ENCODE data around the gene AUTS2. TPM values are rescaled to one million over a fixed set of nuclear protein-coding genes. Genes with fewer than 3 reads are reported as not detected.
A peak's percentile ranks its signal among the peaks of the same experiment; 100 is the strongest.
"Not testable (repeated sequence)": the region's sequence is repeated elsewhere in the genome, so short reads cannot be mapped to it uniquely, and the experiment has no call there.

AUTS2 gene
- total RNA-seq, 1 experiment from 2014 or later = 2.5 TPM

GRCh38 chr7:70822490-70822889 lies 1224.2 kb downstream of the AUTS2 start:
- H3K4me1 ChIP-seq (ENCODE audit: control insufficient read depth, insufficient read depth, low read length); ATAC-seq; DNase-seq (ENCODE audit: low read depth, low spot score); H3K4me3 ChIP-seq (ENCODE audit: low read depth in 2 of 2, low read length in 2 of 2); H3K27ac ChIP-seq (ENCODE audit: low read length); POLR2A ChIA-PET; H3K36me3 ChIP-seq (ENCODE audit: control insufficient read depth, insufficient read depth, low read length); H3K9me3 ChIP-seq (ENCODE audit: control insufficient read depth, insufficient read depth, low read depth, low read length); intact Hi-C loops (cut with micrococcal nuclease; ENCODE audit: unreplicated experiment); CTCF ChIA-PET; BruUV-seq (replicated peaks); H3K27me3 ChIP-seq (ENCODE audit: control insufficient read depth, insufficient read depth, low read length); in situ Hi-C loops (cut with HindIII; ENCODE audit: low pct_unique_long_range_greater_than_20kb, low sequenced_read_pairs): not testable (repeated sequence)

DNA sequence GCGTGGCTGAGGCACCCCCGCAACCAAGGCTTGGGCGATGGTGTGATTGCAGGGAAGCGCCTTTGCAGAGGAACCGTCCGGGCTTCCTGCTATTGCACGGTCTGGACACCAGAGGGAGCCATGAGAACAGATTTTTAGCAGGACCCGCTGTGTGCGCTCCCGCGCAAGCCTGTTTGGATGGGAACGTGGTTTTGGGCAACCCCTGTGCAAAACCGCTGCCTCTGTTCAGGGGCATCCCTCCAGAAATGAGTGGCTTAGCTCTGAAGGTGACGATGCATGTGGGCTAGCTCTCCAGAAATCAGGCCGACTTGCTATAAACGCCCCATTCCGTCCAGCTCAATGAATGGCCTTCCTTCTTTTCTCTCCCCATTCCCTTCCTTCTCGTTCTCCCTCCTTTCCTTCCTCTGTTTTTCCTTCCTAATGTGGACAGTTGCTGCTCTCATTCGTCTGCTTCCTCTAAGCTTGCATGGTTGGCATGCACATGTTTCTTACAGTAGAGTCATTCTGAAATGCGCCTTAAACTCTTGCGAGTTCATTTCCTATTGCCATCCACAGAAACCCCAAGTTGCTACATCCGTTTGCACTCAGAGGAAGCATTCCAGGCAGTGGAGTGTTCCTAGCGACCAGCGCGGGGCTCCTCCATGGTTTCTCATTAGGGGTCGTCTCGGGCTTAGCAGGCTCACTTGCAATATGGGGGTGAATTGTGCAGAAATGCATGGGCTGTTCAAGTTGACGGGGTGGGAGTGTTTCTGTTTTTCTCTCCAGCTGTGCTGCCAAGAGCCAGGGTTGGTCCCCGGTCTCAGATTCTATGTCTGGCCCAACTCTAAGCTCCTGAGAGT lies 1231.2 kb downstream of the AUTS2 start:
- peak; percentile 55 for DNase-seq (ENCODE audit: low read depth, low spot score)
- Histone ChIP-seq H3K27ac (ENCODE audit: low read length) (no peak overlapping the region), H3K4me3 (ENCODE audit: low read depth in 2 of 2, low read length in 2 of 2) (0 out of 4 replicates have a peak overlapping the region, but pooled peaks of 1 of the 2 experiments have one; percentile 14), H3K4me1 (ENCODE audit: control insufficient read depth, insufficient read depth, low read length) (no peaks in the 10 kb centered on the region), H3K36me3 (ENCODE audit: control insufficient read depth, insufficient read depth, low read length) (no peaks in the 10 kb centered on the region), H3K9me3 (ENCODE audit: control insufficient read depth, insufficient read depth, low read depth, low read length) (no peaks in the 10 kb centered on the region), H3K27me3 (ENCODE audit: control insufficient read depth, insufficient read depth, low read length) (no peaks in the 10 kb centered on the region; the same call in 1 of the 2 replicates)
- intact Hi-C loops (cut with micrococcal nuclease; ENCODE audit: unreplicated experiment) (loop anchor here (1.0 kb wide), 1 partner anchor 907 kb away; no protein-coding TSS in a partner anchor), in situ Hi-C loops (cut with HindIII; ENCODE audit: low pct_unique_long_range_greater_than_20kb, low sequenced_read_pairs) (no loop called here)
- POLR2A ChIA-PET = no interaction called here
- no TSS peak for BruUV-seq (replicated peaks)
- CTCF ChIA-PET = no interaction called here
- peak; percentile 93 for ATAC-seq
- TF ChIP-seq, protein P1, sequence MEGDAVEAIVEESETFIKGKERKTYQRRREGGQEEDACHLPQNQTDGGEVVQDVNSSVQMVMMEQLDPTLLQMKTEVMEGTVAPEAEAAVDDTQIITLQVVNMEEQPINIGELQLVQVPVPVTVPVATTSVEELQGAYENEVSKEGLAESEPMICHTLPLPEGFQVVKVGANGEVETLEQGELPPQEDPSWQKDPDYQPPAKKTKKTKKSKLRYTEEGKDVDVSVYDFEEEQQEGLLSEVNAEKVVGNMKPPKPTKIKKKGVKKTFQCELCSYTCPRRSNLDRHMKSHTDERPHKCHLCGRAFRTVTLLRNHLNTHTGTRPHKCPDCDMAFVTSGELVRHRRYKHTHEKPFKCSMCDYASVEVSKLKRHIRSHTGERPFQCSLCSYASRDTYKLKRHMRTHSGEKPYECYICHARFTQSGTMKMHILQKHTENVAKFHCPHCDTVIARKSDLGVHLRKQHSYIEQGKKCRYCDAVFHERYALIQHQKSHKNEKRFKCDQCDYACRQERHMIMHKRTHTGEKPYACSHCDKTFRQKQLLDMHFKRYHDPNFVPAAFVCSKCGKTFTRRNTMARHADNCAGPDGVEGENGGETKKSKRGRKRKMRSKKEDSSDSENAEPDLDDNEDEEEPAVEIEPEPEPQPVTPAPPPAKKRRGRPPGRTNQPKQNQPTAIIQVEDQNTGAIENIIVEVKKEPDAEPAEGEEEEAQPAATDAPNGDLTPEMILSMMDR (IDR thresholded peaks at IDR 0.05) = peak; percentile 88
- no peak for TF ChIP-seq REST (IDR thresholded peaks at IDR 0.05; ENCODE audit: insufficient read depth in 1 of 2, low read depth in 2 of 2, low read length in 1 of 2)

DNA sequence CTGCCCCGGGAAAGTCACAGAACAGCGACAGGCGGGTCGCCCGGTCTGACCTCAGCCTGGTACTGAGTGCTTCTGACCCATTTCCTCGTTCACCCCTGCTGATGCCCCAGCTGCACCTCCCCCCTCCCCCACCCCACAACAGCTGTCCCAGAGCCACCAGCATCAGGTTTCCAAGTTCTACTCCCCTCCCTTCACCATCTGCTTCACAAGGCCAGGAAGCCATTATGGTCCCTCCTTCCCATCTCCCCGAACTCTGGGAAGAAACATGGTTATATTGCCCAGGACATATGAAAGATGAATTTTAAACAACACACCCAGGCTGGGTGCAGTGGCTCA lies 1231.8 kb downstream of the AUTS2 start:
- BruUV-seq (replicated peaks) = no TSS peak
- H3K4me1 ChIP-seq (ENCODE audit: control insufficient read depth, insufficient read depth, low read length) = no peaks in the 10 kb centered on the region
- no peaks in the 10 kb centered on the region for H3K9me3 ChIP-seq (ENCODE audit: control insufficient read depth, insufficient read depth, low read depth, low read length)
- intact Hi-C loops (cut with micrococcal nuclease; ENCODE audit: unreplicated experiment) (no loop called here), in situ Hi-C loops (cut with HindIII; ENCODE audit: low pct_unique_long_range_greater_than_20kb, low sequenced_read_pairs) (no loop called here)
- POLR2A ChIA-PET = no interaction called here
- H3K27ac ChIP-seq (ENCODE audit: low read length) = no peak overlapping the region
- no peaks in the 10 kb centered on the region for H3K36me3 ChIP-seq (ENCODE audit: control insufficient read depth, insufficient read depth, low read length)
- no peak overlapping the region for H3K4me3 ChIP-seq (ENCODE audit: low read depth in 2 of 2, low read length in 2 of 2)
- CTCF ChIA-PET = no interaction called here
- no peak for DNase-seq (ENCODE audit: low read depth, low spot score)
- no peaks in the 10 kb centered on the region; the same call in 1 of the 2 replicates for H3K27me3 ChIP-seq (ENCODE audit: control insufficient read depth, insufficient read depth, low read length)
- ATAC-seq = no peak
- no peak for TF ChIP-seq SIN3A (IDR thresholded peaks at IDR 0.05; ENCODE audit: borderline replicate concordance, insufficient read depth, low read depth, low read length)
- no peak for TF ChIP-seq TCF7L2 (IDR thresholded peaks at IDR 0.05; ENCODE audit: low read depth, low read length)
- TF ChIP-seq REST (IDR thresholded peaks at IDR 0.05; ENCODE audit: insufficient read depth in 1 of 2, low read depth in 2 of 2, low read length in 1 of 2) = no peak
- TF ChIP-seq, protein P1 (IDR thresholded peaks at IDR 0.05) = no peak
- TF ChIP-seq POLR2AphosphoS5 (IDR thresholded peaks at IDR 0.05; ENCODE audit: low read depth, low read length) = no peak

Data from Panc1 (cell line).